Suppressor macrophage treated with lipopolysaccharide for 1 hour (primary cell): ENCODE measurements around the gene LGALS7.

Experiments
- DNase-seq, 3 donors: peaks; one replicate each; pipeline ENCODE4 v3.0.0-alpha.2; 2020 to 2022

LGALS7 gene

DNA sequence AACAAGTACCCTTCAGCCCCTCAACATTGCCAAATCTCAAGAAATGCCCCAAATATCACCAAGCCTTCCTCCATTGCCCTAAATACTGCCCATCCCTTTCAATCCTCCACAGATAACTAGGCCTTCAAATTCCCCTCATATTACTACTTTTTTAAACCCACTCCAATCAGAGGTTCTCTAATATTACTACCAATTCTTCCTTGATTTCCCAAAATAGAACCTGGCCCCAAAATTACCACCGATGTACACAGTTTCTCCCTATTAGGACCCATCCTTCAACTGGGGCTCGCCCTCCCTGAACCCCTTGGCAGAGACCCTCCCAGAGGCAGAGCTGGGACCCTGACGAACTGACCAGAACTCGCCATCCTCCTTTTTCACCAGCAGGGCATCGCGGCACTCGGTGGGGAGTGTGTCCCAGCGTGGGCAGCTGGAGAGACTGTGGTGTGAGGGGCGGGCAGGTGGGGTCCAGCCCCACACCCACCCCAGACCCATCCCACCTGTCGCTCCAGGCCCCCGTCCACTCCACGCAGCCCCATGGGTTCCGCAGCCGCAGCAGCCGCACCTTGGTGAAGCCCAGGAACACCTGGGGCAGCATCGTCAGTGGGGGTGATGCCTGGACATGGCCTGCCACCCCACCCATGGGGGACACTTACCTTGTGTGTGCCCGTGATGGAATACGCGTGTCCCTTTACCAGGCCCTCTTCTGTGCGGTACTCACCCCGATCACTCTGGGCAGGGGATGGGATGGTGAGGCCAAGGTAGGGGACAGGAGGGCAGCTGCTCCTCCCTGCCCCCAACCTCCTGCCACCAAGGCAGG lies 35.2 kb downstream of the LGALS7 start:
- no peak for DNase-seq

DNA sequence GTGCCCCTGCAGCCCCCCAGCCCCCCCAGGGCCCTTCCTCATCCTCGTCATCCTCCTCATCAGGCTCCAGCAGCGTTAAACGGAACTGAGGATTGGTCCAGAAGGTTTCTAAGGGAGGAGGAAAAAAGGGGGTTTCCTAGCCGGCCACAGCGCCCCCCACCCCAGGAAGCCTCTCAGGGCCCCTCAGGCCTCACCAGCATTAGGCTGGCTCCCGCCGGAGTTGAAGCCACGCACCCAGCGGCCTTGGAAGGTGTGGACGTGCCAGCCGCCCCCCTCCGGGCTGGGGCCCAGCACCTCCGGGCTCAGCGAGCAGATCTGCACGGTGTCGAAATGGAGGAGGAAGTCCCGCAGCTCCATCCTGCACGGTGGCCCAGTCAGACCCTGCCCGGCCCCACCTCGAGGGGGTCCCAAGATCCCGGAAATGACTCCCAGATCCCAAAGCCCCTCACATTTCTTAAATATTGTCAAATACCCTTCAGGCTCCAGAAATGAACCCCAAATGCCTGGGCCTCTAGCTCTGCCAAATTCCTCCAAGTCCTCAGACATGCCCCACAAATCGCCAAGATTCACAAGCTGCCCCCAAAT lies 35.9 kb downstream of the LGALS7 start:
- DNase-seq, result no peak

DNA sequence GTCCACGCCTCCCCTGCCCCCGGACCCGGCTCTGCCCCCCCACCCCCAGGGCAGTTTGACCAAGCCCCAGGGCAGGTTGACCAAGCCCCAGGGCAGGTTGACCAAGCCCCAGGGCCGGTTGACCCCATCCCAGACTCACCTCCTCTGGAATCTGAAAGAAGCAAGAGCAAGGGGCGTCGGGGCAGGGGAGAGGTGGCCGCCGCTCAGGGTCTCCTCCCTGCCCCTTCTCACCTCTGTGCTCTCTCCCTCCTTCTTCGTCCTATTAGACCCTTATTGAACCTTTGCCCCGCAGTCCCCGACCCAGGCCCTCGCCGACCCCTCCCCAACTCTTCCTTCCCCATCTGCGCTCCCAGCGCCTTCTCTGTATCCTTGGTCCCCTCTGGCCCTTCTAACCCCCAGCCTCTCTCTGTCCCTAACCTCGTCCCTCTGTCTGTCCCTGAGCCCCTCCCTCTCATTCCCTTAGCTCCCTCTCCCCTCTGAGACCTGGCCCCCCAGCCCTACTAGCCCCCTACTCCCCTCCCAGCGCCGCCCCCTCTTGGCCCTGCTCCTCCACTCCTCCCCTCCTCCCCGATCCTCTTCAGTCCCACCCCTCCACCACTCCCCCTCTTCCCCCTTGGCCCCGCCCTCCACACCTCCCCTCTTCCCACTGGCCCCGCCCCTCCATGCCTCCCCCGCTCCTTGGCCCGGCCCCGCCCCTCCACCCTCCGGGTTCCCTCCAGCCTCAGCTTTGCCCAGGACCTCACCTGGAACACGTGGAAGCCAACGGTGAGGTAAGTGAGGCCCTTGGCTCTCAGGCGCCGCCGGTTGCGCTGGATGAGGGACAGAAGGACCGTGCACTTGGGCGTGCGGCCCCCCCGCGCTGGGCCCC lies 36.7 kb downstream of the LGALS7 start:
- DNase-seq, result peak; percentile 23 to 62 (median 40)

DNA sequence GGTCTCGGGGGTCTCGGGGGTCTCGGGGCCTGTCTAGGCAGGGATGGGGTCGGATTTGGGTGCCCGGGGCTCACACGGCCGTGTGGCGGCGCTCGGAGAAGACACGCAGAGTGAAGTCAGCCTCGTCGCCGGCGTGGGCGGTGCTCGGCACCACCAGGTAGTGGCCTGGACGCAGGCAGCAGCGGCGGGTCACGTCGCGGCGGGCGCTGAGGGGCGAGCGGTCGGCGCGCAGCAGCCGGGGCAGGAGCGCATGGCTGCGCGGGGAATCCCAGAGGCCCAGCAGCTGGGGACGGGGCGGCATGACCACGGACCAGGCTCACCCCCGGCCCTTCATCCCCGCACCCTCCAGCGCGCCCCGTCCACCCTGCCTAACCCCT lies 37.3 kb downstream of the LGALS7 start:
- DNase-seq, result peak; percentile 33 to 70 (median 49)

DNA sequence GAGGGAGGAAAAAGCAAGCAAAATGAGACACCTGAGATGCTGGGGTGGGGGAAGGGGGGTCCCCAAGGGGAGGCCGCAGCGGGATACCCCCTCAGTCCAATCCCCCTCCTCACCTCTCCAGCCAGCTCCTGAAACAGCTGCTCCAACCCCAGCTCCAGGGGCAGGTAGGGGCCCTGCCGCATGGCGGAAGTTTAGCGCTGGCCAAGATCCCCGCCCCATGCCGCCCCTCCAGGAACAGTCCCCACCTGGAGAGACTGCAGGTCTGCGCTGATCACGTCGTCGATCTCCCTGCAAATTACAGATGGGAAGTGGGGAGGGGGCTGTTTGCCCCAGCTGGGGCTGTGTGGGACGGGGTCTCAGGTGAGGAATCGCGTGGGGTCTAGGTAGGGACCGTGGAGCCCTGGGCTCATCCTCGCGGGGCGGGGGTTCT lies 38.0 kb downstream of the LGALS7 start:
- DNase-seq, result no peak

DNA sequence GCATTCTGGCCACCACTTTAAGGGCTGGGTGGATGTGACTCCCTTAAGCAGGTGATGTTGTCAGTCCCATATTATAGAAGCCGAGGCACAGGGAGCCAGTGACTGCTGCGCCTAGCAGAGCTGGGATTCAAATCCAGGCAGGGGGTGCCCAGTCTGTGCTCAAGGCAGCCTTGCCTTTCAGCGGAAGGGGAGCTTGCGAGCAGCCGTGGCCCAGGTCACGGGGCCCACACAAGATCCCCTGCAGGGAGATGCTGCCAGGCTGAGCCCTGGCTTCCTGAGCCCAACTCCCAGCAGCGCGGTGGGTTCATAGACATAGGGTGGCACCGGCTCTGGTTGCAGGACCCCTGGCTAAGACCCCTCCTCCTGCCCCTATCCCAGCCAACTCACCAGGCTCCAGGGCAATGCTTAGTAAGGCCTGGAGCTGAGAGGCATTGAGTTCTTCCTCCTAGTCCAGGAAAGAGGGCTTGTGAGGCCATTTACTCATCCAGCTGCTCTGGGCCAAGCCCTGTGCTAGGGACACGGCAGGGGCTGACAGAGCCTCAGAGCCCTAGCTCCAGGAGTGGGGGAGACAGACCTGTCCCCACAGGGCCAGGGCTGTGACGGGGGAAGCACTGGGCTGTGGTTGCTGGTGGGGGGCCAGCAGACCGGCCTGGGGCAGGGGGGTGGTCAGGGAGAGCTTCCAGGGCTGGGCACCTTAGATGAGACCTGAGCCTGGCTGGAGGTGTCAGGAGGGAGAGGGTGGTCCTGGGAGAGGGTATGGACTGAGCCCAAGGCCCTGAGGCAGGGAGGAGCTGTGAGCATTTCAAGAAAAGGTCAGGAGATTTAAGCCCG lies 38.7 kb downstream of the LGALS7 start:
- peak; percentile 22 to 28 (median 26) for DNase-seq

DNA sequence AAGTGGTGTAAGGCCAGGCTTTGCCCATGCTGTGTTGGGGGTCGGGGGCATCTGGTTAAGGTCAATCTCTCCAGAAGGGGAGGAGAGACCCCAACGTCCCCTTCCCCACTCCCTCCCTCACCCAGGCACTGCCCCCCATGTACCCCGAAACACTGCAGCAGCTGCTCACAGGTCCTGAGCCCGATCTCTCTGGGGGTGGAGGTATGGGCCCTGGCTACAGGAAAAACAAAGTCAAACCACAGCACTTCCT lies 39.2 kb downstream of the LGALS7 start:
- no peak for DNase-seq

DNA sequence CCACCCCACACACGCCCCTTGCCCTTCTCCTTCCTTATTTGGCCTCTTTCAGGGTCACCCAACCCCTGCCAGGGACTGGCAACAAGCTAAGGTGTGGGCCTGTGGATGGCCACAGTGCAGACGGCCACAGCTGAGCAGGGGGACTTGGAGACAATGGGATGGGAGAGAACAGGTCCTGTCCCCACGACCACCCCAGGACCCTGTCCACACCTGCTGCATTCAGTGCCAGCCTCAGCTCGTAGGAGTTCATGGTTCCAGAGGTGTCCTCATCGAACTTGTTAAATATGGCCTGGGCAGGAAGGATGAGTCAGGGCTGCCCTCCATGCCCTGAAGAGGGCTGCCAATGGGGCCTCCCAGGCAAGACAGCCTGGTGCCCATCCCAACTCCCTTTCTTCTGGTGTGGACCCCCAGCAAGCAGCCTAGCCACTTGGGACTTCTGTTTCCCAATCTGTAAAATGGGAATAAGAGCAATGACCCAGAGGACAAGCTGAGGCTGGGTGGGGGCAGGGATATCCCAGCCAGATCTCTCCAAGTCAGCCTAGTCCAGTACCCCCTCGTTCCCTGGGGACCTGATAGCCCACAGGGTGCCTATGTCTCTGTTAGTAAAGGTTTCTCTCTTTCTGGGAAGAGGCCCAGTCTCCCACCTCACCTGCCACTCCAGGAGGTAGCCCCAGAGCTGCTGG lies 39.7 kb downstream of the LGALS7 start:
- DNase-seq, result peak in 1 of 3 donors; percentile 25

DNA sequence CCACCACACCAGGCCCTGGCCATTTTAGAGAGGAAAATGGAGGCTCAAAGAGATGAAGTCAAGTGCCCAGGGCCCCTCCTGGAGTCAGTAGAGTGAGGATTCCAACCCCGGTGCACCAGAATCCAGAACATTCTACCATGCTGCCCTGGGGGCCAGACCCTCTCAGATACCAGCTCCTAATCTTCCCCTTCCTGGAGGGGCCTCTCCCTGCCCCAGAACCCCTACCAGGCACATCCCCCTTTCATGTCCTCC lies 40.1 kb downstream of the LGALS7 start:
- no peak for DNase-seq

DNA sequence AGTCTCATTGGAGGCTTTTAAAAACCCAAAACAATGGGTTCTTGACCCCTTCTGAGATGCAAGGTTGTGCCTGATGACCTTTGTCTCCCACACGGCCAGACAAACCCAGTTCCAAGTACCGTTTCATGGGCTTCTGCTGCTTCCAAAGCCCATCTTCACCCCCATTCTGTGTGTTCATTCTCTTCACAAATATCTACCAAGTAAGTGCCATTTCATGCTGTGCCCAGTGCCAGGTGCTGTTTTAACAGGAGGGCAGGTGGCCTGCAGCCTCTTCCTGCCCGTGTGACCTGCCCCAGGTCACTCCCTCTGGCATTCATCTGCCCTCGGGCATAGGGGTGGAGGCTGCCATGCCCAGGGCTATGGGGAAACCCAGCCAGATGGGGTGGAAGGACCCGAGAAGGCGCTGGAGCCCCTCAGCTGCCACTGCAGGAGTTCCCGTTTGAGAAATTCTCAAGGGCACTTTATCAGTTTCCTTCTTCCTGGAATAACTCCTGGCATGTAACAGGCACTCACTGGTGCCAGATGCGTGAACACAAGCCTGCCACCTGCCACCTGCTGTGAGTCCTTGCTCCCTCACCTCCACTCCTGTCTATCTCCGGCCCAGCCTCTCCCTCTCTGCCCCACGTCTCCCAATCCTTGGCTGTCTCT lies 41.5 kb downstream of the LGALS7 start:
- no peak for DNase-seq

DNA sequence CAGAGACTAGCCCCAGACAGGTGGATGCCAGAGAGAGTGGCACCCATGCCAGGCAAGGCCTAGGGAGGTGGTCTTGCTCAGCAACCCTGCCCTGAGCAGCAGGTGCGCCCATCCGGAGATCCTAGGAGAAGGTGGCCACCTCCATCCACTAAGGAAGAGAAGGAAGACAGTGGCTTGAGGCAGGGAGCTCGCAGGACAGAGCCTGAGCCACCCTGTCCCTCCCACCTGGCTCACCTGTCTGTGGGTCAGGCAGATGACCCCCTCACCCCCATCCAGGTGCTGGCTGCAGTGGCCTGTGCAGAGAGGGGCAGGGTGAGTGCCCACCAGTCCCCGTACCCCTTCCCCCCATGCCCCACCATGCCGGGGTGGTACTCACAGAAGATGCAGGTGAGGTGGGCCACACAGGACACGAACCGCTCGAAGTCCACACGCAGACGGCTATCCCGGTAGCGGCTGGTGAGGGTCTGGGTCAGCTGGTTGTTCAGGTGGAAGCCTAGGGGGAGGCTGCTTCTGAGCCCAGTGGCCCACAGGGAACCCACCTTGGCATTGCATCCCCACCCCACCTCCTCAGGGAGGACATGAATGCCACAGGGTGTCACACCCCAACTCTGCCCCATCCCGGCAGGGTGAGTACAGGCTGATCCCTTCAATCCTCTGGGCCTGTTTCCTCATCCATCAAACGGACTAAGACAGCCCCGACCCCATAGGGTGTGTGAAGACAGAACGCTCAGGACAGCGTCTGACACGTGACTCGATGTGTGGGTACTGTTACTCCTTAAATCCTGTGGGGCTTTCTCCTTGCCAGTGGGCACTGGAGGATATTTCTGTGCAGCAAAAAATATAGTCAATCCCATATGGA lies 42.4 kb downstream of the LGALS7 start:
- no peak for DNase-seq

DNA sequence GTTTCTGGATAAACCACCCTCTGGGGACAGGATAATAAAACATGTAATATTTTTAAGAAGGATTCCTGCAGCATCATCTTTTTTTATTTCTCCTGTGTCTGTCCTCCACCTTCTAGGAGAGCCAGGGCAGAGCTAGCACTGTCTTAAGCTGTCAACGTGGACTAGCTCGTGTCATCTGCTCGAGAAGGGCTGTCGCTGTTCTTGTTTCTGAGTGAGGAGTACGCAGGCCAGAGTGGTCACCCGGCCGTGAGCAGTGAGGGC lies 42.9 kb downstream of the LGALS7 start:
- DNase-seq, result no peak

DNA sequence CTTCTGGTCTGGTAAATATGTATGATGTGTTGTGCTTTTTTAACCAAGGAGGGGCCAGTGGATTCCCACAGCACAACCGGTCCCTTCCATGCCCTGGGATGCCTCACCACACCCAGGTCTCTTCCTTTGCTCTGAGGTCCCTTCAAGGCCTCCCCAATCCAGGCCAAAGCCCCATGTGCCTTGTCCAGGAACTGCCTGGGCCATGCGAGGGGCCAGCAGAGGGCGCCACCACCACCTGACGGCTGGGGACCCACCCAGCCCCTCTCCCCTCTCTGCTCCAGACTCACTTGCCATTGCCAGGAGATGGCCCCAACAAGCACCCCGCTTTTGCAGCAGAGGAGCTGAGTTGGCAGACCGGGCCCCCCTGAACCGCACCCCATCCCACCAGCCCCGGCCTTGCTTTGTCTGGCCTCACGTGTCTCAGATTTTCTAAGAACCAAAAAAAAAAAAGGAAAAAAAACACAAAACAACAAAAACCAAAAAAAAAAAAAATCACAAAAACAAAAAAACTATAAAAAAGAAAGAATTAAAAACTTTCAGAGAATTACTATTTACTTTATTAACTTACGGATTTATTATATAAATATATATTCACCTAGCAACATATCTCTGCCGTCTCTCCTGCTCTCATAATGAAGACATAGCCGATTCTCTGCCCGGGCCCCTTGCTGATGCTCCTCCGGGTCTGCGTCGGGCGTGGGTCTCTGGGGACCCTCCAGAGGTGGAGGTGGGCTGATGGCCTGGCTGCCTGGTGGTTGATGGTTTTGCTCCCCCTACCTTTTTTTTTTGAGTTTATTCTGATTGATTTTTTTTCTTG lies 43.5 kb downstream of the LGALS7 start:
- DNase-seq, result peak; percentile 72 to 90 (median 80)

DNA sequence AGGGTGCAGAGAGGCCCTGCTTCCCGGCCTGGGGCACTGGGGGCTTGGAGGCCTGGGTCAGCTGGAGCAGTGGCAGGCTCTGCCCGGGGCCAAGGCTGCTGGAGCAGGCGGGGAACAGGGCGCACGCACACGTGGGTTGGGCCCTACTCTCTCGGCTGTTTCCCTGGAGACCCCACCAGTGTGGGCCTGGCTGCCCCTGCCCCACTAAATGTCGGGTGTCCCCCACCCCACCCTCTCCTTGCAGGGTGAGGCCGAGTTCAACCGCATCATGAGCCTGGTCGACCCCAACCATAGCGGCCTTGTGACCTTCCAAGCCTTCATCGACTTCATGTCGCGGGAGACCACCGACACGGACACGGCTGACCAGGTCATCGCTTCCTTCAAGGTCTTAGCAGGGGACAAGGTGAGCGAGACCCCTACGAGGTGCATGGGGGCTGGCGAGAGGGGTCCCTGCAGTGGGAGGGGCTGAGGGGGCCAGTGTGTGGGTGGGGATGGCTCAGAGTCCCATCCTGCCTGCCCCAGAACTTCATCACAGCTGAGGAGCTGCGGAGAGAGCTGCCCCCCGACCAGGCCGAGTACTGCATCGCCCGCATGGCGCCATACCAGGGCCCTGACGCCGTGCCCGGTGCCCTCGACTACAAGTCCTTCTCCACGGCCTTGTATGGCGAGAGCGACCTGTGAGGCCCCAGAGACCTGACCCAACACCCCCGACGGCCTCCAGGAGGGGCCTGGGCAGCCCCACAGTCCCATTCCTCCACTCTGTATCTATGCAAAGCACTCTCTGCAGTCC lies 44.4 kb downstream of the LGALS7 start:
- no peak for DNase-seq

DNA sequence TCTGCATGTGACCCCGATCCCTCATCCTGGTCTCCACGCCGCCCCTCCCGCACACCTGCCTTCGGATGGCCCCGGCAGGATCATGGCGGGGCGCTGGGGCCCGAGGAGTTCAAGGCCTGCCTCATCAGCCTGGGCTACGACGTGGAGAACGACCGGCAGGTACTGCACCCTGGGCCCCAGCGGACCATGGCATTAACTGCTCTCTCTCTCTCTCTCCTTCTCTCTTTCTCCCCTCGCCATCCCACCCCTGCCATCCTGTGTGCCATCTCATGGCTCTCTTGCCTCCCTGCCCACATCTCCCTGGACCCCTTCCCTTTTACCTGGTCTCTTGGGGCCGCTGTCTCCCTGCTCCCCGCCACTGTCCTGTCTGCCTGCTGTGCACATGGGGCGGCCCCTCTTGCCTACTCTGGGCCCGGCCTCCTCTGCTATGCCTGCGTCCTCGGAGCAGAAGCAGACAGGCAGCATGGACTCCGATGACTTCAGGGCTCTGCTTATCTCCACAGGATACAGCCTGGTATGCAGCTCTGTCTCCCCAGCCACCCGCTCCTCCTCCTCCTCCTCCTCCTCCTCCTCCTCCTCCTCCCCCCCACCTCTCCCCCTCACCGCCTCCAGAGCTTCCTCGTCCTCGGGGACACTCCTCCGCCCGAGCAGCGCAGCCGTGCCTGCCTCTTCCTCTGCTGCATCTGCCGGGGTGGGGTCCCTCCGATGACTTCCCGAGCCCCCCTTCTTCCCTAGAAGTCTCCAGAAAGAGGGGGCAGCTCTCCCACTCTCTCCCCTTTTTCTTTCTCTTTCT lies 45.3 kb downstream of the LGALS7 start:
- DNase-seq, result no peak

DNA sequence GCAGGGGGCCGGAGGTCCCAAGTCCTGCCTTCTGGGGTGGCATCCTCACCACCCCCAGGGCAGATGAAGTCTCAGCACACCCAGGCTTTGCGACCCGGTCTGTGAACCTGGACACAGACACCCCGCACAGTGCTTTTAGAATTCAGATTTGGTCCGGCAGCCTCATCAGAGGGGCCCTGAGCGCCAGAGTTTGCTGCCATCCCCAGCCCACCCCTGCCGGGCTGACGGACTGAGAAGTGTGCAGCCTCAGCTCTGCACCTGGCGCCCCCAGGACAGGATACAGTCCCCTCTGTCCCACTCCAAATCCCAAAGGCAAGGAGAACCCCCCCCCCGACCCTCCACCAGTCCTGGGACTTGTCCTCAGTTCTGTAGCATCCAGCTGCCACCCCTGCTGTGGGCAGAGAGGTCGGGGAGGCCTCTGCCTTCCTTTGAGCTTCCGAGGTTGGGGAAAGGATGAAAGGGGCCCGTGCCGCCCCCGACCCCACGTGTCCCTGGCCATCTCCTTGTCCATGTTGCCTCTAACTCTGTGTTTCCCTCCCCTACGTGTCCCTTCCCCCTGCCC lies 45.9 kb downstream of the LGALS7 start:
- DNase-seq, result no peak

DNA sequence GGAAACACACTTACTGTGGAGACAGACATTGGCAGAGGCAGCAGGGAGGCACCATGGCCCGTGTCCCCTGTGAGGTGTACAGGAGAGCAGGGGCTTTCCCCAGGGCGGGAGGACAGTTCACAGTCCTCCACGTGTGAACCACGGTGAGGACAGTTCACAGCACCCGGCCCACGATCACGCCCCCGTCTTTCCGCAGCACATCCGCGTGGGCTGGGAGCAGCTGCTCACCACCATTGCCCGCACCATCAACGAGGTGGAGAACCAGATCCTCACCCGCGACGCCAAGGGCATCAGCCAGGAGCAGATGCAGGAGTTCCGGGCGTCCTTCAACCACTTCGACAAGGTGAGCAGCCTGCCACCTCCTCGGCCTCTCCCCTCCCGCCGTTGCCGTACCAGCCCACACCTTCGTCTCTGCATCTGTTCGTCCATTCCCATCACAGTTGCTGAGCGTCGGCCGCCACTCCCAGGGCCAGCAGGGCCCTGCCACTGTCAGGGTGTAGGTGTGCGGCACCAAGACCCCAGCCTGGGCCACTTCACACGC lies 46.5 kb downstream of the LGALS7 start:
- no peak for DNase-seq

DNA sequence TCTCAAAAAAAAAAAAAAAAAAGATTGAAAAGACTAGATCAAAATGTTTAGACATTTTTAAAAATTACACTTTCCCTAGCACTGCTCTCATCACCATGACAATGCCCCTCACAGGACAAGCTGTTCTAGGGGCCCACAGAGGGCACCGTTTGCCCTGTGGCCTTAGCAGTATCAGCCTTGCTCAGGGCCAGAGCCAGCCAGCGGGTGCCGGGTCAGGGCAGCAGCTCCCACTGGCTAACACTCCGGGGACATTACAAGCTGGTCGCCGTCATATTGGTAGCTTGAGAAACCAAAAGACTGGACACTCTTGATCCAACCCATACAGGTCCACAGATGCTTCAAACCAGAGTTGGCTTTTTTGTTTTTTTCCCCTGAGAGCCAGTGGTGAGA lies 47.0 kb downstream of the LGALS7 start:
- no peak for DNase-seq
